Neuronal stem cell (in vitro differentiated cells): ENCODE measurements around the gene RAB14.

Experiments used
- DNase-seq: peaks from one replicate; pipeline ENCODE4 v3.0.0-alpha.2; 2013; ENCODE audit warnings: low spot score
- H2AFZ ChIP-seq: one replicate; pipeline ENCODE4 v1.6.1; 2013; ENCODE audit warnings: mild to moderate bottlenecking, low read length, inconsistent platforms
- H2AK5ac ChIP-seq: 2 replicates; pipeline ENCODE4 v1.6.1; 2013; ENCODE audit warnings: low read depth, mild to moderate bottlenecking, inconsistent platforms, low read length, moderate library complexity, mixed read lengths
- H2BK120ac ChIP-seq: 2 replicates; pipeline ENCODE4 v1.6.1; 2013; ENCODE audit warnings: low read depth, mild to moderate bottlenecking, inconsistent platforms, low read length, moderate library complexity, mixed read lengths
- H2BK12ac ChIP-seq: one replicate; pipeline ENCODE4 v1.6.1; 2013; ENCODE audit warnings: low read length, inconsistent platforms
- H2BK15ac ChIP-seq: 2 replicates; pipeline ENCODE4 v1.6.1; 2013; ENCODE audit warnings: mild to moderate bottlenecking, low read length, inconsistent platforms, mixed read lengths
- H2BK5ac ChIP-seq: one replicate; pipeline ENCODE4 v1.6.1; 2013; ENCODE audit warnings: inconsistent platforms, mild to moderate bottlenecking, low read length, moderate library complexity
- H3K14ac ChIP-seq: one replicate; pipeline ENCODE4 v1.6.1; 2013; ENCODE audit warnings: low read length, inconsistent platforms
- H3K18ac ChIP-seq: 2 replicates; pipeline ENCODE4 v1.6.1; 2013; ENCODE audit warnings: low read length, inconsistent platforms
- H3K23ac ChIP-seq: 2 replicates; pipeline ENCODE4 v1.6.1; 2013; ENCODE audit warnings: low read depth, mild to moderate bottlenecking, mixed read lengths, low read length, inconsistent platforms; ENCODE audit not compliant: poor library complexity
- H3K27ac ChIP-seq: replicated peaks from 3 replicates; pipeline ENCODE4 v1.5.1; 2013; ENCODE audit warnings: low read length, inconsistent platforms
- H3K27me3 ChIP-seq, 3 experiments: 2 replicates each; pipeline ENCODE4 v1.6.1; 2013; ENCODE audit warnings: low read length in 3 of 3, mild to moderate bottlenecking in 2 of 3, inconsistent platforms in 1 of 3, low read depth in 1 of 3, mixed read lengths in 1 of 3, moderate library complexity in 1 of 3; ENCODE audit not compliant: control insufficient read depth in 3 of 3, insufficient read depth in 3 of 3
- H3K36me3 ChIP-seq, 2 donors: replicated peaks in 1 of 2; 2 replicates each; pipeline ENCODE4 v1.6.1; 2013; ENCODE audit warnings: low read length in 2 of 2; ENCODE audit not compliant: control insufficient read depth in 2 of 2, insufficient read depth in 2 of 2
- H3K4ac ChIP-seq: 2 replicates; pipeline ENCODE4 v1.6.1; 2013; ENCODE audit warnings: inconsistent platforms, mild to moderate bottlenecking, low read length, moderate library complexity
- H3K4me1 ChIP-seq, 2 donors: 1 replicate in 1 of 2; 2 replicates in 1 of 2; pipeline ENCODE4 v1.6.1; 2013; ENCODE audit warnings: low read length in 2 of 2, low read depth in 1 of 2; ENCODE audit not compliant: control insufficient read depth in 2 of 2, insufficient read depth in 1 of 2
- H3K4me2 ChIP-seq: one replicate; pipeline ENCODE4 v1.6.1; 2013; ENCODE audit warnings: mild to moderate bottlenecking, low read length, inconsistent platforms; ENCODE audit not compliant: insufficient read depth, poor library complexity, severe bottlenecking
- H3K4me3 ChIP-seq, 2 donors: 2 replicates each; pipeline ENCODE4 v1.5.1; 2013; ENCODE audit warnings: low read length in 2 of 2, mild to moderate bottlenecking in 2 of 2, inconsistent platforms in 1 of 2, moderate library complexity in 1 of 2
- H3K79me1 ChIP-seq: one replicate; pipeline ENCODE4 v1.6.1; 2013; ENCODE audit warnings: low read depth, mild to moderate bottlenecking, inconsistent platforms, low read length, moderate library complexity
- H3K9ac ChIP-seq: one replicate; pipeline ENCODE4 v1.6.1; 2013; ENCODE audit warnings: mild to moderate bottlenecking, low read depth, low read length, inconsistent platforms; ENCODE audit not compliant: poor library complexity
- H3K9me3 ChIP-seq, 2 donors: replicated peaks in 1 of 2; 2 replicates each; pipeline versions ENCODE3 to v1.6.1; 2013; ENCODE audit warnings: low read length in 2 of 2, mild to moderate bottlenecking in 2 of 2, inconsistent platforms in 1 of 2, low read depth in 1 of 2, mixed read lengths in 1 of 2, moderate library complexity in 1 of 2; ENCODE audit not compliant: control insufficient read depth in 2 of 2, insufficient read depth in 1 of 2
- H4K8ac ChIP-seq: one replicate; pipeline ENCODE4 v1.6.1; 2013; ENCODE audit warnings: low read depth, mild to moderate bottlenecking, inconsistent platforms, low read length, moderate library complexity
- H4K91ac ChIP-seq: one replicate; pipeline ENCODE4 v1.6.1; 2013; ENCODE audit warnings: low read length, low read depth, mild to moderate bottlenecking, inconsistent platforms; ENCODE audit not compliant: poor library complexity
- WGBS, 2 donors: extraction: QIAGEN DNeasy Blood & Tissue Kit; methylation state at CpG; one replicate each; pipeline ENCODE4 v1.1.7; 2013; ENCODE audit warnings: missing lambda C conversion rate in 2 of 2, mixed read lengths in 1 of 2; ENCODE audit not compliant: insufficient read length in 2 of 2, insufficient replicate concordance in 1 of 2; ENCODE audit errors: extremely low coverage in 2 of 2; 5-methylcytosine and 5-hydroxymethylcytosine counted together

RAB14 gene

GRCh38 chr9:121178676-121179372, 22.8 kb downstream of the RAB14 start:
- WGBS, 2 donors: 100% methylated on average over 1 of the region's 6 CpGs; no CpG with 5 or more reads in 1 of the 2 donors
- no peak overlapping the region for H2BK5ac ChIP-seq
- no peak overlapping the region for H3K14ac ChIP-seq
- no peak overlapping the region for H2AK5ac ChIP-seq
- H3K36me3 ChIP-seq: peaks cover 10 to 96% of the 10 kb centered on the region in 2 donors
- no peak overlapping the region for H2BK12ac ChIP-seq
- H3K4ac ChIP-seq: no peak overlapping the region
- no peak overlapping the region for H4K91ac ChIP-seq
- DNase-seq: no peak
- no peak overlapping the region for H2AFZ ChIP-seq
- H3K4me1 ChIP-seq: peaks cover 2 to 3% of the 10 kb centered on the region in 2 donors
- peaks cover 0 to 4% of the 10 kb centered on the region in 2 donors for H3K9me3 ChIP-seq
- H4K8ac ChIP-seq: no peak overlapping the region
- H3K23ac ChIP-seq: no peak overlapping the region
- H3K27me3 ChIP-seq: no peaks in the 10 kb centered on the region
- no peak overlapping the region for H3K4me3 ChIP-seq
- H3K79me1 ChIP-seq: no peaks in the 10 kb centered on the region
- no peak overlapping the region for H3K4me2 ChIP-seq
- H2BK120ac ChIP-seq: no peak overlapping the region
- H3K9ac ChIP-seq: no peak overlapping the region
- no peak overlapping the region for H3K18ac ChIP-seq
- H2BK15ac ChIP-seq: no peak overlapping the region
- H3K27ac ChIP-seq: no peak overlapping the region

GRCh38 chr9:121173501-121173900, 28.2 kb downstream of the RAB14 start:
- Histone ChIP-seq H2AFZ (no peak overlapping the region), H2AK5ac (no peak overlapping the region), H3K79me1 (no peaks in the 10 kb centered on the region), H3K4ac (no peak overlapping the region), H3K27ac (no peak overlapping the region), H3K14ac (no peak overlapping the region), H3K9ac (no peak overlapping the region), H3K36me3 (peaks cover 16 to 96% of the 10 kb centered on the region in 2 donors), H3K9me3 (no peaks in the 10 kb centered on the region), H2BK5ac (no peak overlapping the region), H2BK15ac (no peak overlapping the region), H3K27me3 (no peaks in the 10 kb centered on the region), H3K18ac (no peak overlapping the region), H3K4me1 (no peaks in the 10 kb centered on the region), H4K91ac (no peak overlapping the region), H2BK12ac (no peak overlapping the region), H2BK120ac (no peak overlapping the region), H3K23ac (no peak overlapping the region), H3K4me2 (no peak overlapping the region), H3K4me3 (no peak overlapping the region), H4K8ac (no peak overlapping the region)
- no CpG with 5 or more reads among the region's 7 CpGs for WGBS, 2 donors
- no peak for DNase-seq

- Histone ChIP-seq H2BK12ac (no peak overlapping the region), H3K4me2 (no peak overlapping the region), H3K9me3 (no peaks in the 10 kb centered on the region), H3K4me3 (no peak overlapping the region), H3K18ac (no peak overlapping the region), H3K27me3 (no peaks in the 10 kb centered on the region), H2BK15ac (no peak overlapping the region), H2BK5ac (no peak overlapping the region), H3K9ac (no peak overlapping the region), H3K27ac (no peak overlapping the region), H3K23ac (no peak overlapping the region), H3K4ac (no peak overlapping the region), H3K4me1 (no peaks in the 10 kb centered on the region), H2AK5ac (no peak overlapping the region), H4K91ac (no peak overlapping the region), H3K14ac (no peak overlapping the region), H3K36me3 (peaks cover 20 to 96% of the 10 kb centered on the region in 2 donors), H2AFZ (no peak overlapping the region), H3K79me1 (no peaks in the 10 kb centered on the region), H4K8ac (no peak overlapping the region), H2BK120ac (no peak overlapping the region)
- DNase-seq: no peak
- WGBS, 2 donors: no CpG with 5 or more reads among the region's 1 CpG
These were observed 28.8 kb downstream of the RAB14 start for GRCh38 chr9:121172726-121173487.

- no peak overlapping the region for H2BK5ac ChIP-seq
- WGBS, 2 donors: no CpG with 5 or more reads among the region's 5 CpGs
- H3K14ac ChIP-seq: no peak overlapping the region
- H3K9me3 ChIP-seq: no peaks in the 10 kb centered on the region
- H3K9ac ChIP-seq: no peak overlapping the region
- no peak overlapping the region for H3K4me3 ChIP-seq
- no peaks in the 10 kb centered on the region for H3K27me3 ChIP-seq
- no peak overlapping the region for H2AFZ ChIP-seq
- no peaks in the 10 kb centered on the region for H3K79me1 ChIP-seq
- no peak overlapping the region for H3K18ac ChIP-seq
- peaks cover 22 to 92% of the 10 kb centered on the region in 2 donors for H3K36me3 ChIP-seq
- H2BK12ac ChIP-seq: no peak overlapping the region
- H3K23ac ChIP-seq: no peak overlapping the region
- H3K4me1 ChIP-seq: no peaks in the 10 kb centered on the region
- H3K27ac ChIP-seq: no peak overlapping the region
- H2AK5ac ChIP-seq: no peak overlapping the region
- H3K4ac ChIP-seq: no peak overlapping the region
- no peak for DNase-seq
- no peak overlapping the region for H4K8ac ChIP-seq
- no peak overlapping the region for H4K91ac ChIP-seq
- no peak overlapping the region for H3K4me2 ChIP-seq
- H2BK120ac ChIP-seq: no peak overlapping the region
- no peak overlapping the region for H2BK15ac ChIP-seq
These were observed 30.4 kb downstream of the RAB14 start for GRCh38 chr9:121171236-121171635.
